Keratinocyte (primary cell): ENCODE results near the gene CHST8. TPM values are rescaled to one million over a fixed set of nuclear protein-coding genes. Genes with fewer than 3 reads are reported as not detected.

Experiments used
- DNase-seq: peaks from one replicate; pipeline ENCODE4 v3.0.0-alpha.2; 2011; ENCODE audit warnings: low read depth, missing footprints, low spot score
- FAIRE-seq: peaks from 2 replicates; lab custom pipeline; 2011; peaks lifted over from hg19 to GRCh38; lab: Jason Lieb, UNC
- H2AFZ ChIP-seq: 2 replicates; pipeline ENCODE4 v1.6.0; 2012; ENCODE audit warnings: low read length, control low read depth, inconsistent platforms; ENCODE audit not compliant: control insufficient read depth
- H3K27ac ChIP-seq: 2 replicates; pipeline ENCODE4 v1.5.1; 2011; ENCODE audit warnings: low read length; ENCODE audit not compliant: control insufficient read depth, insufficient read depth
- H3K27me3 ChIP-seq: 3 replicates; pipeline ENCODE4 v1.6.0; 2011; ENCODE audit warnings: low read length; ENCODE audit not compliant: control insufficient read depth, insufficient read depth; ENCODE audit errors: extremely low read depth
- H3K36me3 ChIP-seq, 2 experiments: 2 replicates in 1 of 2; 3 replicates in 1 of 2; pipeline ENCODE4 v1.5.1; 2011; ENCODE audit warnings: low read length in 2 of 2, mild to moderate bottlenecking in 1 of 2; ENCODE audit not compliant: control insufficient read depth in 2 of 2, insufficient read depth in 2 of 2; ENCODE audit errors: extremely low read depth in 1 of 2
- H3K4me1 ChIP-seq: 3 replicates; pipeline ENCODE4 v1.5.1; 2011; ENCODE audit warnings: low read length; ENCODE audit not compliant: control insufficient read depth, insufficient read depth; ENCODE audit errors: extremely low read depth
- H3K4me2 ChIP-seq: 3 replicates; pipeline ENCODE4 v1.6.0; 2011; ENCODE audit warnings: low read depth, low read length; ENCODE audit not compliant: control insufficient read depth, insufficient read depth; ENCODE audit errors: extremely low read depth
- H3K4me3 ChIP-seq, 3 experiments: fragments of 200-600 bp in 1 of 3; sonication (generic) in 1 of 3; 2 replicates in 2 of 3; 3 replicates in 1 of 3; pipeline ENCODE4 v1.5.1; 2011 to 2016; ENCODE audit warnings: low read length in 3 of 3, mild to moderate bottlenecking in 3 of 3, control low read depth in 2 of 3, inconsistent platforms in 1 of 3, low read depth in 1 of 3, mixed read lengths in 1 of 3, mixed run types in 1 of 3, moderate library complexity in 1 of 3; ENCODE audit not compliant: control insufficient read depth in 2 of 3, insufficient read depth in 2 of 3; ENCODE audit errors: extremely low read depth in 1 of 3
- H3K79me2 ChIP-seq: 2 replicates; pipeline ENCODE4 v1.6.0; 2012; ENCODE audit warnings: low read length; ENCODE audit not compliant: control insufficient read depth, insufficient read depth
- H3K9ac ChIP-seq: 3 replicates; pipeline ENCODE4 v1.6.0; 2011; ENCODE audit warnings: low read length; ENCODE audit not compliant: control insufficient read depth, insufficient read depth; ENCODE audit errors: extremely low read depth
- H3K9me1 ChIP-seq: 3 replicates; pipeline ENCODE4 v1.6.0; 2011; ENCODE audit warnings: low read length; ENCODE audit not compliant: control insufficient read depth, insufficient read depth; ENCODE audit errors: extremely low read depth
- H3K9me3 ChIP-seq: 2 replicates; pipeline ENCODE4 v1.5.1; 2012; ENCODE audit warnings: low read depth, low read length; ENCODE audit not compliant: control insufficient read depth
- H4K20me1 ChIP-seq: 3 replicates; pipeline ENCODE4 v1.6.0; 2011; ENCODE audit warnings: low read length; ENCODE audit not compliant: control insufficient read depth, insufficient read depth; ENCODE audit errors: extremely low read depth
- CTCF ChIP-seq, 3 experiments: IDR thresholded peaks in 1 of 3; conservative IDR thresholded peaks in 1 of 3; optimal IDR thresholded peaks in 1 of 3; 2 replicates in 2 of 3; 3 replicates in 1 of 3; pipeline versions ENCODE3 to v1.5.1; 2011; ENCODE audit warnings: low read length in 3 of 3, mild to moderate bottlenecking in 3 of 3, moderate library complexity in 2 of 3, control low read depth in 1 of 3, inconsistent platforms in 1 of 3; ENCODE audit not compliant: insufficient read depth in 2 of 3; ENCODE audit errors: extremely low read depth in 1 of 3
- EZH2 ChIP-seq: IDR thresholded peaks from one replicate; pipeline ENCODE4 v1.6.1; 2012; ENCODE audit warnings: inconsistent platforms, mild to moderate bottlenecking, low read length, moderate library complexity
- dilution Hi-C: fragments of 300-500 bp; cut with MboI; formaldehyde crosslinking; loops from one replicate; pipeline ENCODE4 v1.7.0; 2020; ENCODE audit warnings: low sequenced_read_pairs; ENCODE audit not compliant: extremely low pct_ligation_motif_present
- polyA plus RNA-seq, 5 experiments: library from polyadenylated mRNA; depleted of rRNA in 3 of 5; stranded (reverse) in 3 of 5; stranded (forward) in 1 of 5; unstranded in 1 of 5; fragments of >200 nt; gene quantifications; 1 replicate in 1 of 5; 2 replicates in 3 of 5; 3 replicates in 1 of 5; pipeline versions ENCODE4 v1.2.1 to v1.2.3, GENCODE V29; 2011 to 2012; ENCODE audit warnings: missing spikeins in 2 of 5, low read depth in 1 of 5, low replicate concordance in 1 of 5

The CHST8 gene
- polyA plus RNA-seq, 1 donor (not counting 4 experiments of a cell fraction or from before 2014, with no cell fraction given): not detected

GRCh38 chr19:33772102-33772857, 150.5 kb downstream of the CHST8 start:
- dilution Hi-C loops: no loop called here
- TF ChIP-seq CTCF (optimal IDR thresholded peaks at IDR 0.05 in 1 of 3, IDR thresholded peaks at IDR 0.05 in 1 of 3, conservative IDR thresholded peaks at IDR 0.05 in 1 of 3; ENCODE audit: extremely low read depth in 1 of 3, insufficient read depth in 2 of 3, low read length in 3 of 3) (no peak), EZH2 (no peak)

GRCh38 chr19:33772858-33773180, 151.1 kb downstream of the CHST8 start:
- FAIRE-seq (no peak), DNase-seq (no peak)
- Histone ChIP-seq H3K4me3 (no peak overlapping the region), H3K9me1 (no peaks in the 10 kb centered on the region), H3K27ac (no peak overlapping the region), H3K27me3 (no peaks in the 10 kb centered on the region), H4K20me1 (no peaks in the 10 kb centered on the region), H3K4me1 (no peaks in the 10 kb centered on the region), H2AFZ (no peak overlapping the region), H3K9me3 (no peaks in the 10 kb centered on the region), H3K4me2 (no peak overlapping the region), H3K36me3 (no peaks in the 10 kb centered on the region), H3K9ac (no peak overlapping the region), H3K79me2 (no peaks in the 10 kb centered on the region)
- TF ChIP-seq CTCF (optimal IDR thresholded peaks at IDR 0.05 in 1 of 3, IDR thresholded peaks at IDR 0.05 in 1 of 3, conservative IDR thresholded peaks at IDR 0.05 in 1 of 3; ENCODE audit: extremely low read depth in 1 of 3, insufficient read depth in 2 of 3, low read length in 3 of 3) (no peak), EZH2 (no peak)
- dilution Hi-C loops: no loop called here

More at GRCh38 chr19:33772102-33772857, 150.5 kb downstream of the CHST8 start:
- H2AFZ ChIP-seq: no peak overlapping the region
- H3K4me3 ChIP-seq: no peak overlapping the region
- no peaks in the 10 kb centered on the region for H3K36me3 ChIP-seq
- FAIRE-seq (no peak), DNase-seq (no peak)
- H4K20me1 ChIP-seq: no peaks in the 10 kb centered on the region
- H3K4me2 ChIP-seq: no peak overlapping the region
- no peaks in the 10 kb centered on the region for H3K9me1 ChIP-seq
- H3K27me3 ChIP-seq: no peaks in the 10 kb centered on the region
- no peak overlapping the region for H3K9ac ChIP-seq
- H3K79me2 ChIP-seq: no peaks in the 10 kb centered on the region
- H3K27ac ChIP-seq: no peak overlapping the region
- no peaks in the 10 kb centered on the region for H3K4me1 ChIP-seq
- no peaks in the 10 kb centered on the region for H3K9me3 ChIP-seq
